H1 (cell line): ENCODE results near the gene BRME1. TPM values are rescaled to one million over a fixed set of nuclear protein-coding genes. Genes with fewer than 3 reads are reported as not detected.

Source experiments
- CTCF ChIA-PET: fragments of 300-600 bp; sonication (Branson Sonifier 250); formaldehyde crosslinking; loops from one replicate; lab custom pipeline; 2021; ENCODE audit not compliant: partially characterized antibody; lab: Charles Lee
- POLR2A ChIA-PET: fragments of 300-600 bp; sonication (Branson Sonifier 250); formaldehyde crosslinking; loops from one replicate; lab custom pipeline; 2021; ENCODE audit warnings: inconsistent platforms; ENCODE audit not compliant: partially characterized antibody; lab: Charles Lee
- DNase-seq, 2 experiments: peaks; one replicate each; pipeline versions ENCODE4 v3.0.0 to v3.0.0-alpha.2; 2010 to 2022; ENCODE audit warnings: low spot score in 2 of 2, low read depth in 1 of 2, mixed read lengths in 1 of 2
- FAIRE-seq: peaks from 2 replicates; lab custom pipeline; 2011; peaks lifted over from hg19 to GRCh38; lab: Jason Lieb, UNC
- H2AFZ ChIP-seq: 2 replicates; pipeline ENCODE4 v1.8.1; 2012; ENCODE audit warnings: low read length, inconsistent platforms
- H2AK5ac ChIP-seq: 2 replicates; pipeline ENCODE4 v1.6.1; 2013; ENCODE audit warnings: low read depth, low read length
- H2BK120ac ChIP-seq: replicated peaks from 2 replicates; pipeline ENCODE3; 2013; ENCODE audit warnings: low read depth, low read length, inconsistent platforms
- H2BK12ac ChIP-seq: 2 replicates; pipeline ENCODE4 v1.6.1; 2013; ENCODE audit warnings: low read depth, low read length
- H2BK15ac ChIP-seq: 2 replicates; pipeline ENCODE4 v1.6.1; 2013; ENCODE audit warnings: low read length
- H2BK20ac ChIP-seq: 2 replicates; pipeline ENCODE4 v1.6.1; 2013; ENCODE audit warnings: low read length
- H2BK5ac ChIP-seq: 2 replicates; pipeline ENCODE4 v1.6.1; 2013; ENCODE audit warnings: low read depth, low read length
- H3K14ac ChIP-seq: 2 replicates; pipeline ENCODE4 v1.6.1; 2013; ENCODE audit warnings: inconsistent platforms; ENCODE audit not compliant: insufficient read length
- H3K18ac ChIP-seq: 2 replicates; pipeline ENCODE4 v1.6.1; 2013; ENCODE audit warnings: low read length; ENCODE audit errors: extremely low read depth
- H3K23ac ChIP-seq: 2 replicates; pipeline ENCODE4 v1.6.1; 2013; ENCODE audit warnings: inconsistent platforms; ENCODE audit not compliant: insufficient read length
- H3K23me2 ChIP-seq: 2 replicates; pipeline ENCODE4 v1.6.1; 2013; ENCODE audit warnings: low read depth, low read length
- H3K27ac ChIP-seq: 2 replicates; pipeline ENCODE4 v1.6.1; 2011; ENCODE audit warnings: low read depth, low read length, inconsistent platforms
- H3K27me3 ChIP-seq, 4 experiments: replicated peaks in 1 of 4; 1 replicate in 1 of 4; 2 replicates in 3 of 4; pipeline versions ENCODE4 v1.6.1 to v1.8.1; 2011 to 2013; ENCODE audit warnings: low read length in 3 of 4, mild to moderate bottlenecking in 3 of 4, inconsistent platforms in 2 of 4, mixed read lengths in 2 of 4, moderate library complexity in 1 of 4; ENCODE audit not compliant: control insufficient read depth in 3 of 4, insufficient read depth in 3 of 4; ENCODE audit errors: extremely low read depth in 1 of 4
- H3K36me3 ChIP-seq, 4 experiments: 2 replicates each; pipeline versions ENCODE4 v1.6.1 to v1.8.1; 2011 to 2013; ENCODE audit warnings: mild to moderate bottlenecking in 4 of 4, low read length in 3 of 4, moderate library complexity in 2 of 4, control low read depth in 1 of 4, inconsistent platforms in 1 of 4; ENCODE audit not compliant: insufficient read depth in 4 of 4, control insufficient read depth in 2 of 4
- H3K4ac ChIP-seq: replicated peaks from 2 replicates; pipeline ENCODE3; 2013; ENCODE audit warnings: low read length, low read depth, mixed read lengths, inconsistent platforms; ENCODE audit not compliant: insufficient read length
- H3K4me1 ChIP-seq, 4 experiments: replicated peaks in 1 of 4; 1 replicate in 1 of 4; 2 replicates in 3 of 4; pipeline versions ENCODE4 v1.6.1 to v1.8.1; 2011 to 2013; ENCODE audit warnings: low read length in 3 of 4, inconsistent platforms in 2 of 4, mixed read lengths in 1 of 4; ENCODE audit not compliant: insufficient read depth in 4 of 4, control insufficient read depth in 3 of 4
- H3K4me2 ChIP-seq, 2 experiments: 2 replicates each; pipeline versions ENCODE4 v1.6.1 to v1.8.1; 2011 to 2013; ENCODE audit warnings: low read depth in 2 of 2, low read length in 2 of 2, control low read depth in 1 of 2, inconsistent platforms in 1 of 2, mild to moderate bottlenecking in 1 of 2; ENCODE audit not compliant: insufficient read depth in 1 of 2
- H3K4me3 ChIP-seq, 4 experiments: fragments of 200-600, 300-600 bp in 1 of 4; sonication (generic), shearing (Covaris generic), sonication (Bioruptor Twin) in 1 of 4; 2 replicates each; pipeline versions ENCODE4 v1.5.1 to v1.8.1; 2011 to 2016; ENCODE audit warnings: low read length in 4 of 4, low read depth in 3 of 4, control low read depth in 2 of 4, inconsistent platforms in 2 of 4, mild to moderate bottlenecking in 2 of 4, mixed read lengths in 1 of 4, moderate library complexity in 1 of 4; ENCODE audit not compliant: insufficient read depth in 2 of 4; ENCODE audit errors: extremely low read depth in 1 of 4
- H3K56ac ChIP-seq: replicated peaks from 2 replicates; pipeline ENCODE3; 2013; ENCODE audit warnings: low read depth, mild to moderate bottlenecking, mixed read lengths, low read length, inconsistent platforms; ENCODE audit not compliant: insufficient read length
- H3K79me1 ChIP-seq: 2 replicates; pipeline ENCODE4 v1.6.1; 2013; ENCODE audit warnings: low read depth, low read length, control low read depth
- H3K79me2 ChIP-seq, 2 experiments: 2 replicates each; pipeline versions ENCODE4 v1.6.1 to v1.8.1; 2012 to 2013; ENCODE audit warnings: low read length in 2 of 2, mild to moderate bottlenecking in 2 of 2, inconsistent platforms in 1 of 2; ENCODE audit not compliant: insufficient read depth in 2 of 2, control insufficient read depth in 1 of 2
- H3K9ac ChIP-seq, 4 experiments: replicated peaks in 1 of 4; 1 replicate in 1 of 4; 2 replicates in 3 of 4; pipeline versions ENCODE4 v1.6.1 to v1.8.1; 2011 to 2013; ENCODE audit warnings: low read depth in 3 of 4, low read length in 3 of 4, control low read depth in 2 of 4, mild to moderate bottlenecking in 2 of 4, moderate library complexity in 2 of 4, inconsistent platforms in 1 of 4; ENCODE audit errors: extremely low read depth in 1 of 4
- H3K9me3 ChIP-seq, 2 experiments: 2 replicates each; pipeline versions ENCODE4 v1.6.1 to v1.8.1; 2012 to 2013; ENCODE audit warnings: mild to moderate bottlenecking in 2 of 2, moderate library complexity in 2 of 2, control low read depth in 1 of 2, inconsistent platforms in 1 of 2, low read depth in 1 of 2, low read length in 1 of 2, mixed read lengths in 1 of 2; ENCODE audit not compliant: insufficient read depth in 2 of 2
- H4K20me1 ChIP-seq, 2 experiments: replicated peaks in 1 of 2; 2 replicates each; pipeline versions ENCODE3 to v1.8.1; 2011 to 2013; ENCODE audit warnings: inconsistent platforms in 2 of 2, low read length in 2 of 2, mild to moderate bottlenecking in 1 of 2; ENCODE audit not compliant: insufficient read depth in 2 of 2, control insufficient read depth in 1 of 2
- H4K5ac ChIP-seq: 2 replicates; pipeline ENCODE4 v1.6.1; 2013; ENCODE audit warnings: low read length, low read depth, mixed read lengths, inconsistent platforms; ENCODE audit not compliant: insufficient read length
- H4K8ac ChIP-seq: 2 replicates; pipeline ENCODE4 v1.8.0; 2013; ENCODE audit warnings: mild to moderate bottlenecking, moderate library complexity, low read length, inconsistent platforms; ENCODE audit not compliant: insufficient read depth; ENCODE audit errors: extremely low read depth
- H4K91ac ChIP-seq: replicated peaks from 2 replicates; pipeline ENCODE3; 2013; ENCODE audit warnings: low read length, mixed read lengths, inconsistent platforms; ENCODE audit not compliant: insufficient read length
- CTCF ChIP-seq, 3 experiments: IDR thresholded peaks; 1 replicate in 2 of 3; 2 replicates in 1 of 3; pipeline versions ENCODE4 v1.5.1 to v1.6.1; 2011; ENCODE audit warnings: low read length in 3 of 3, mild to moderate bottlenecking in 3 of 3, inconsistent platforms in 2 of 3, low read depth in 1 of 3, moderate library complexity in 1 of 3; ENCODE audit not compliant: insufficient read depth in 1 of 3; ENCODE audit errors: control extremely low read depth in 1 of 3
- EGR1 ChIP-seq: IDR thresholded peaks from 2 replicates; pipeline ENCODE4 v1.6.1; 2011; ENCODE audit warnings: low read depth, low read length, borderline replicate concordance
- HDAC6 ChIP-seq: IDR thresholded peaks from one replicate; pipeline ENCODE4 v1.7.1; 2012; ENCODE audit warnings: low read depth, mild to moderate bottlenecking, inconsistent platforms, low read length, moderate library complexity
- WGBS, 2 experiments: shearing (Covaris generic) in 1 of 2; methylation state at CpG; one replicate each; pipeline versions ENCODE4 v1.1.6 to v1.1.7; 2013 to 2015; ENCODE audit warnings: low lambda C conversion rate in 2 of 2, mixed read lengths in 2 of 2, inconsistent platforms in 1 of 2, low coverage in 1 of 2, missing lambda C conversion rate in 1 of 2; ENCODE audit not compliant: insufficient replicate concordance in 2 of 2, insufficient coverage in 1 of 2, insufficient read length in 1 of 2; ENCODE audit errors: extremely low coverage in 1 of 2, missing lambda C conversion rate in 1 of 2; 5-methylcytosine and 5-hydroxymethylcytosine counted together
- polyA plus RNA-seq, 7 experiments: library from polyadenylated mRNA; depleted of rRNA in 3 of 7; stranded (reverse) in 5 of 7; unstranded in 2 of 7; fragments of >200 nt in 5 of 7; fragments of 200-250 nt in 2 of 7; gene quantifications; 1 replicate in 5 of 7; 2 replicates in 1 of 7; 4 replicates in 1 of 7; pipeline versions ENCODE4 v1.2.1 to v1.2.3, GENCODE V29; 2011 to 2013; ENCODE audit warnings: missing spikeins in 2 of 7, mixed read lengths in 2 of 7
- total RNA-seq: library from RNA; stranded (reverse); fragmentation: NEBNext Ultra II Directional; extraction: Animal tissue kit (Norgen Biotek cat#: 25700); gene quantifications from 2 replicates; pipeline ENCODE4 v1.2.1, GENCODE V29; 2021

Gene BRME1
- total and polyA plus RNA-seq, 2 of the 8 experiments (the other 6 are each of a cell fraction or from before 2014, with no cell fraction given), result 4.6 to 4.7 TPM

GRCh38 chr19:13839130-13839937 lies 66.6 kb downstream of the BRME1 start:
- DNase-seq (peak in 1 of 2 experiments; percentile 69), FAIRE-seq (no peak)

More at GRCh38 chr19:13839130-13839937, 66.6 kb downstream of the BRME1 start:
- Histone ChIP-seq H2BK15ac (no peak overlapping the region), H2BK20ac (no peak overlapping the region), H2AFZ (no peak overlapping the region), H3K4me2 (no peak overlapping the region), H3K9ac (no peak overlapping the region), H4K8ac (peak overlapping the region; percentile 88), H3K27ac (peak overlapping the region; percentile 40; the same call in 1 of the 2 replicates), H2BK12ac (peak overlapping the region; percentile 75; the same call in 1 of the 2 replicates), H4K20me1 (peaks cover 1 to 9% of the 10 kb centered on the region in 2 experiments), H3K79me1 (no peaks in the 10 kb centered on the region), H2AK5ac (no peak overlapping the region), H2BK5ac (no peak overlapping the region; the same call in 1 of the 2 replicates), H4K91ac (peak overlapping the region; percentile 2), H3K14ac (no peak overlapping the region), H4K5ac (peak overlapping the region; percentile 27), H3K27me3 (no peaks in the 10 kb centered on the region), H3K36me3 (no peaks in the 10 kb centered on the region), H3K4me1 (peaks cover 0 to 34% (median 25%) of the 10 kb centered on the region in 4 experiments; a peak in 6 of 7 replicates), H3K4ac (peak overlapping the region; percentile 53), H2BK120ac (no peak overlapping the region), H3K4me3 (no peak overlapping the region), H3K79me2 (peaks cover 0 to 3% of the 10 kb centered on the region in 2 experiments; a peak in 2 of 4 replicates), H3K23ac (no peak overlapping the region), H3K23me2 (peaks cover 6% of the 10 kb centered on the region; the same call in 1 of the 2 replicates), H3K18ac (peak overlapping the region; percentile 48), H3K9me3 (no peaks in the 10 kb centered on the region), H3K56ac (no peak overlapping the region)
- POLR2A ChIA-PET, result interaction anchor here (0.6 to 1.9 kb wide), 6 partner anchors 9 to 673 kb away, joined by 3 to 8 read pairs (median 6); no protein-coding TSS in a partner anchor
- TF ChIP-seq EGR1 (no peak), HDAC6 (no peak), CTCF (IDR thresholded peaks at IDR 0.05; ENCODE audit: control extremely low read depth in 1 of 3, insufficient read depth in 1 of 3, low read depth in 1 of 3, low read length in 3 of 3) (peak in 2 of 3 experiments; percentile 5 to 11; a peak in 1 of 4 replicates)
- CTCF ChIA-PET, result interaction anchor here (0.6 to 2.4 kb wide), 8 partner anchors 10 to 480 kb away, joined by 3 to 13 read pairs (median 4); no protein-coding TSS in a partner anchor
- WGBS, 2 experiments, result 80% methylated on average over 18 of the region's 36 CpGs; no CpG with 5 or more reads in 1 of the 2 experiments
